Measurements from ENCODE around the gene CCDC188.

CCDC188 gene

DNA sequence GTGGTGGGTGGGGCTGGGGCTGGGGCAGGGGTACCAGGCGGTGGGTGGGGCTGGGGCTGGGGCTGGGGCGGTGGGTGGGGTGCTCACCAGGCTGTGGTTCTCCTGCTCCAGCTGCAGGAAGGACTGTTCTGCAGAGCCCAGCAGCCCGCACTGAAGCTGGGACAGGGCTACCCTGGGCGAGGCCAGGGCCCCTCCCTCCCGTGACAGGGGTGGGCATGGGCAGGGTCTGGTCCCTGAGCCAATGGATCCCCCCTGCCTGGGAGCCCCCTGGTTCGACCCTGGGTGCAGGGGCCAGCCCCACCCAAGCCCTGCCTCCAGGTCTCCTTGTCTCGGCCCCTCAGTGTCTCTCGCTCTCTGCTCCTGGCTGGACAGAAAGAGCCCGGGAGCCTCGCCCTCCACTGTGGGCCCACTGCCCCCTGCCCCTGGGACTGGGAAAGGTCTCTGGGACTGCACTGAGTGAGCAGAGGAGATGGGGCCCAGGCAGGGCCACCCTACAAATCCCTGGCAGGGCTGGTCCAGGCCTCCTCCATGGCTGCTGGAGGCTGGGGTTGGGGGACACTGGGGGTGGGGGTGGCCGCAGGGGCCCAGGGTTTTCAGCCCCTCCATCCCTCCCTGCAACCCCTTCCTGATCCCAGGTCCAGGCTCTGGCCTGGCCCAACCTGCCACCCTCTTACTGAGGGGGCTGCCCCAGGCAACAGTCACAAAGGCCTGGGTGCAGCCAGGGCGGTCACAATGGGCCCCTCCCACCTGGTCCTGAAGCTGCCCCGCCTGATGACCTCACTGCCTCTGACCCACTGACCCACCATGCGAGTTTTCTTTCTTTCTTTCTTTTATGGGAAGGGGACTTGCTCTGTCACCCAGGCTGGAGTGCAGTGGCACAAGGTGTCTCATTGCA is at the start of gene CCDC188:
CCDC188 (minus strand) TSS at position 675 of the 895 bp plus-strand sequence; CDS start at position 606, 69 bp downstream.
- no peak for DNase-seq

- DNase-seq = no peak
Measured at GRCh38 chr22:20199906-20200305, 49.1 kb upstream of the CCDC188 start.

DNA sequence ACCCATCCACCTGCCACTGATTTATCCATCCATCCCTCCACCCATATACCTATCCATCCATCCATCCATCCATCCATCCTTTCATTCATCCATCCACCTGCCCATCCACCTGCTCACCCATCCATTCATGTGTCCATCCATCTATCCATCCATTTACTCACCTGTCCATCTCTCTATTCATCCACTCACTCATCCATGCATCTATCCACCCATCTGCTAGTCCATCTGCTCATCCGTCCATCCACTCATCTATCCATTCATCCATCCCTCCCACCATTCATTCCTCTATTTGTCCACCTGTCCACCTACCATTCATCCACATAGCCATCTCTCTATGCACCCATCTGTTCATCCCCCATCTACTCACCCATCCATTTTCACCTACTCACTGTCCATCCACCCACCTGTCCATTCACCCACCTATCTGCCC is 48.6 kb upstream of the CCDC188 start:
- DNase-seq = no peak

- no peak for DNase-seq
Measured at GRCh38 chr22:20198557-20199319, 47.9 kb upstream of the CCDC188 start.

GRCh38 chr22:20197407-20198030 is 46.7 kb upstream of the CCDC188 start:
- no peak for DNase-seq

DNA sequence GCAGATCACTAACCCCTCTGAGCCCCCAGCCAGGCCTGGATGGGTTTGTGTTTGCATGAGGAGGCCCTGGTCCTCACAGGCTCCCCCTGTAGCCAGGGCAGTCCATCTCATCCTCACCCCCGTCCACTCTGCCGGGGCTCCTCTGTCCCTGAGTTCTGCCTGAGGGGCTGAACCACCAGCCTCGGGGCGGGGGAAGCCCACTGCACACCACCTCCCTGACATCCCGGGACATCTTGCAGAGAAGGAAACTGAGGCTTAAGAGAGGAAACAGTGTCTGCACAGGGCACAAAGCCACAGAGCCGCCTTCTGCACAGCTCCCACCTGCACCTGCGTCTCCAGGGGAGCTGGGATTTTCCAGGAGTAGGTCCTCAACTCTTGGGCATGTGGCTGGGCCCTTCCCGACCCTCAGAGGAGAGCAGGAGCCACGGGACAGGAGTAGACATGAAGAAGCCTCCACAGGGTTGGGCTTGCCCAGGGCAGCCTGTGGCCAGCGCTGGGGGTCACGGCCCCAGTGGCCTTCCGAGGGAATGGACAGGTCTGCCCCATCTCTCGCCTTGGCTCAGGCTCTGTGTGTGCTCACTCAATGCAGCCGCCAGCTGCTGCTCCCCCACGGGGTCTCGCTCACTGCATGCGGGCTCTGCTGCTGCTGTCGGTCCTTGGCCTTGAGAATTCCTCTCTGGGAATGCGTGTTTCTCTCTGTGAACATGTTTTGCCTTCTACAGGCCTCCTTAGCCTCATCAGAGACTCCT is 45.4 kb upstream of the CCDC188 start:
- DNase-seq = no peak

DNA sequence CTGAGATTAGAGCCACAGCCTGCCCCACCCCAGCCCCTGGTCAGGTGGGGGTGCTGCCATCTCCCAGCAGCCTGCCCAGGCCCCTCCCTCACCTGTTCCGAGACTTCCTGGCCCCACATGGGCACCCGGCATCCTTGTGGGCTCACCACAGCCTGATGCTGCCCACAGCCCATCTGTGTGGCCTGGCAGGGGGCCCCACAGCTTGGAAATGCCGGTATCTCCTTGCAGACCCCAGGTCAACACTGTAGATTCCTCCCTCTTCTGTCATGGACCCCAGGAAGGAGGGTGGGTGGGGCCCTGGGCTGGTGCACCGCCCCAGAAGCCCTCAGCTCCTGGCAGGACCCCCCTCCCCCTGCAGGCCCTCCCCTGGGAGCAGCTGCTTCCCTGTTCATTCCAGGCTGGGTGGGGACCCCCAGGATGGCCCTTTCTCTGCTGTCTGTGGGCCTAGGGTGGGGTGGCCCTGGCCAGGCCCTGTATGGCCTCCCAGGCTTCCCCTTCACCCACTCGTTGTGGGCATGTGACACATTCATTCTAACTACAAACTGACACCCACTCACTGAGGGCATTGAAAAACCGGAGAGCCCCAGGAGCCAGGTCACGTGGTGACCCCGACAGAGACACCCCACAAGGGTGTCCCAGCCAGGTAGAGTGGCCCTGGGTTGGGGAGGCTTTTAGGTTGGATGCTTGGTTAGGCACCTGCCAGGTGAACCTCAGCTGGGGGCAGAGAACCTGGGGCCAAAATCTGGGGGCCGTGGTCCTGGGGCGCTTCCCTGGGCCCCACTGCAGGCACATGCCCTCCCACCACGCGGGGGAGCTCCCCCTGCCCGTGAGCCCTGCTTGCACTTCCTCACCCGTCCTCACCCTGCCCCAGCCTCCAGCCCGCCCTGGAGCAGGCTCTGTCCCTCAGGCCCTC is 44.1 kb upstream of the CCDC188 start:
- no peak for DNase-seq

GRCh38 chr22:20193761-20194494 is 43.1 kb upstream of the CCDC188 start:
- no peak for DNase-seq

GRCh38 chr22:20192972-20193760 is 42.3 kb upstream of the CCDC188 start:
- DNase-seq = no peak

- DNase-seq = no peak
Measured at GRCh38 chr22:20192293-20192971, 41.6 kb upstream of the CCDC188 start.

- DNase-seq = no peak
Measured at GRCh38 chr22:20191803-20192202, 40.9 kb upstream of the CCDC188 start.

DNA sequence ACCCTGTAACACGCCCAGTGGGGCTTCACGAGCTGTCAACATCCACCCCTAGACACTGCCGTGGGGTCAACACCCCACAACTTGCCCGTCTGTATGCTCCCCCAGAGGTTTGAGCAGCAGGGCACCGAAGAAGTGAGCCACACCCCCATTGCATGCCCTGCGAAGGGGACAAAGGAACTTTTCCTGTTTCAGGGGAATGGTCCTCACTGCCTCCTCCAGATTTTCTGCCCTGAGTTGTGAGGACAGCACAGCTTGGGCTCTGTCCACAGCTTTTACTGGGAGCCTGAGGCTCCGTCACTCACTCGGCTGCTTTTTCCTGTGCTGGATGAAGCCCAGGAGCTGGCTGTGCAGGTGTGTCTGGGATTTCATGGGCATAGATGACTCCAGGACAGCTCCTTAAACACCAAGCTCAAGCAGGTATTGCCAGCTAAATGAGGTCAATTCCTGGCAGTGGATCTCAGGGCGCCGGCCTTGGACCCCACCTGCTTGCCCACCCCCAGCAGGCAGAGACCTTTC is 40.2 kb upstream of the CCDC188 start:
- no peak for DNase-seq

- no peak for DNase-seq
Measured at GRCh38 chr22:20188567-20188877, 37.7 kb upstream of the CCDC188 start.

- no peak for DNase-seq
Measured at GRCh38 chr22:20187777-20188566, 37.1 kb upstream of the CCDC188 start.

GRCh38 chr22:20186871-20187546 is 36.2 kb upstream of the CCDC188 start:
- no peak for DNase-seq

DNA sequence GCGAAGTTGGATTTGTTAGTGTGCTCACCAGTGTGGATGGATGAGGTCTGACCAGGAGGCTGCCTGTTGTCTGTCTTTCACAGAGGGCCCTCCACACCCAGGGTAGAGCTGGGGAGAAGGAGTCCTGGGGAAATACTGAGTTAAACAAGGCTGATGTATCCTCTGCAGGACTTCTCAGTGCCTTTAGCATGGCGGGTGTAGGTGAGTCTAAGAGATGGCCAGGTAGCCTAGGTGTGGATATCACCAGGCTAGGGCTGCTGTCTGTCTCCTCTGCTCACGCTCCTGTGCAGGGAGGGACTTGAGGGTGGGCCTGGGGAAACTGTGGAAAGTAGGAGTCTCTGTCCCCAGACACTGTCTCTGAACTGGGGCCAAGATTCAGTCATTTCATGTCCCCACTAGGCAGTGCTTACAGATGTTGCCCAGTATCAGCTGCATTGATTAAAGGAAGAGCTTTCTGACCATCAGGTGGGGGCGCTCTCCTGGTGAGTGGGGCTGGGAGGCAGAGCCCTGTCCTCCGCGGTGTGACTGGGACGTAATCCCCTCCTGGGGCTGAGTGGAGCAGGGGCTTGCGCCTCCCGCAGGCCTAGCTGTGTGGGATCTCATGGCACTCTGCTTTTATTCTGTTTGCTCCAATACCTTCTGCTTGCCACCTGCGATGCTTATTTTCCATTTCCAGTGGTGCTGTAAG is 35.5 kb upstream of the CCDC188 start:
- DNase-seq = no peak

- DNase-seq = no peak
Measured at GRCh38 chr22:20185750-20186149, 34.9 kb upstream of the CCDC188 start.
